K562 (cell line): ENCODE results near the gene DOCK8. TPM values are rescaled to one million over a fixed set of nuclear protein-coding genes. Genes with fewer than 3 reads are reported as not detected.

Source experiments
- BHLHE40 ChIP-seq: IDR thresholded peaks from 2 replicates; pipeline ENCODE4 v1.6.1; 2011; ENCODE audit warnings: low read length, improper control_type of control experiment
- CUX1 ChIP-seq: fragments of 200-800 bp; sonication (Bioruptor generic); IDR thresholded peaks from 2 replicates; pipeline ENCODE4 v1.6.1; 2016; ENCODE audit warnings: missing genetic modification characterization, missing compliant biosample characterization
- GTF2B ChIP-seq: IDR thresholded peaks from 2 replicates; pipeline ENCODE4 v1.6.1; 2011; ENCODE audit not compliant: insufficient read length; ENCODE audit errors: extremely low read depth
- polyA plus RNA-seq, 8 experiments: library from polyadenylated mRNA; depleted of rRNA in 4 of 8; stranded (reverse) in 5 of 8; unstranded in 3 of 8; fragments of >200 nt; fragmentation: Nextera tagmentation in 2 of 8; fragmentation: Illumina TruSeq in 1 of 8; extraction: Ambion mirVana in 2 of 8; extraction: Trizol in 1 of 8; gene quantifications; 2 replicates each; pipeline versions ENCODE4 v1.2.1 to v1.2.3, GENCODE V29; 2011 to 2014; ENCODE audit warnings: inconsistent platforms in 1 of 8, missing spikeins in 1 of 8
- total RNA-seq, 7 experiments: library from RNA; depleted of rRNA in 6 of 7; stranded (reverse); fragments of >200 nt in 6 of 7; fragmentation: Illumina TruSeq in 2 of 7; extraction: Trizol in 2 of 7; gene quantifications; 2 replicates each; pipeline versions ENCODE4 v1.2.1 to v1.2.3, GENCODE V29; 2011 to 2021; ENCODE audit warnings: low replicate concordance in 1 of 7
- TF ChIP-seq, protein P1 (sequence below), 3 experiments: fragments of 200-800 bp in 1 of 3; sonication (Bioruptor generic) in 1 of 3; sonication (generic) in 1 of 3; formaldehyde crosslinking in 1 of 3; IDR thresholded peaks; 2 replicates each; pipeline versions ENCODE4 v1.6.1 to v1.8.0; 2016 to 2022; ENCODE audit warnings: mild to moderate bottlenecking in 2 of 3, missing compliant biosample characterization in 2 of 3, missing genetic modification characterization in 2 of 3, missing genetic modification reagents in 1 of 3
- TF ChIP-seq, protein P2 (sequence below), 3 experiments: IDR thresholded peaks in 2 of 3; conservative IDR thresholded peaks in 1 of 3; 2 replicates each; pipeline ENCODE4 v1.5.1; 2011 to 2012; ENCODE audit warnings: low read length in 3 of 3, mild to moderate bottlenecking in 3 of 3, control low read depth in 2 of 3, improper control_type of control experiment in 1 of 3, inconsistent platforms in 1 of 3, low read depth in 1 of 3, mixed read lengths in 1 of 3, moderate library complexity in 1 of 3; ENCODE audit not compliant: insufficient read depth in 2 of 3

Gene DOCK8
- total and polyA plus RNA-seq, 9 of the 15 experiments (the other 6 are each of a cell fraction or from before 2014, with no cell fraction given): 14.4 to 53.8 (median 25.1) TPM

DNA sequence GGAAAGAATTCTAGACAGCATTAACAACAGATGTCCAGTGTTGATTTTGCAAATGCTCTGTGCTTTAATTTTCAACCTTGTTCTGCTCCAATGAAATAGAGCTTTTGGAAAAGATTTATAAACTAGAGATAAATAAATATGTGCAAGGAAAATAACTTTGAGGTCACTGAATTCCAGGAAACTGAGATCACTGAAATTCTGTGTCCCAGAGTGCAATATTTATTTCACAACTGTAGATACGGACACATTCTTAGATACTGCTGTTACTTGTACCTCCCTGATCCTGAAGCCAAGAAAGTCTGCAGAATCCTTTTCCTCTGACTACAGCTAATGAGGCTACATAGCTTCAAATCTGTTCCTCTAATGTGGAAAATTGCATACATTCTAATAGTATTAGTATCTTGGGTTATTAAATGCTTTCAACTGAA is 222.9 kb downstream of the DOCK8 start (continued):
- TF ChIP-seq, protein P1, sequence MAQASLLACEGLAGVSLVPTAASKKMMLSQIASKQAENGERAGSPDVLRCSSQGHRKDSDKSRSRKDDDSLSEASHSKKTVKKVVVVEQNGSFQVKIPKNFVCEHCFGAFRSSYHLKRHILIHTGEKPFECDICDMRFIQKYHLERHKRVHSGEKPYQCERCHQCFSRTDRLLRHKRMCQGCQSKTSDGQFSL (CRISPR knock-in tag; IDR thresholded peaks at IDR 0.05): no peak
- TF ChIP-seq, protein P1 (tag; IDR thresholded peaks at IDR 0.05): no peak
- TF ChIP-seq CUX1: no peak
- TF ChIP-seq GTF2B: no peak
- no peak for TF ChIP-seq BHLHE40
- TF ChIP-seq, protein P2, sequence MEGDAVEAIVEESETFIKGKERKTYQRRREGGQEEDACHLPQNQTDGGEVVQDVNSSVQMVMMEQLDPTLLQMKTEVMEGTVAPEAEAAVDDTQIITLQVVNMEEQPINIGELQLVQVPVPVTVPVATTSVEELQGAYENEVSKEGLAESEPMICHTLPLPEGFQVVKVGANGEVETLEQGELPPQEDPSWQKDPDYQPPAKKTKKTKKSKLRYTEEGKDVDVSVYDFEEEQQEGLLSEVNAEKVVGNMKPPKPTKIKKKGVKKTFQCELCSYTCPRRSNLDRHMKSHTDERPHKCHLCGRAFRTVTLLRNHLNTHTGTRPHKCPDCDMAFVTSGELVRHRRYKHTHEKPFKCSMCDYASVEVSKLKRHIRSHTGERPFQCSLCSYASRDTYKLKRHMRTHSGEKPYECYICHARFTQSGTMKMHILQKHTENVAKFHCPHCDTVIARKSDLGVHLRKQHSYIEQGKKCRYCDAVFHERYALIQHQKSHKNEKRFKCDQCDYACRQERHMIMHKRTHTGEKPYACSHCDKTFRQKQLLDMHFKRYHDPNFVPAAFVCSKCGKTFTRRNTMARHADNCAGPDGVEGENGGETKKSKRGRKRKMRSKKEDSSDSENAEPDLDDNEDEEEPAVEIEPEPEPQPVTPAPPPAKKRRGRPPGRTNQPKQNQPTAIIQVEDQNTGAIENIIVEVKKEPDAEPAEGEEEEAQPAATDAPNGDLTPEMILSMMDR (IDR thresholded peaks at IDR 0.05 in 2 of 3, conservative IDR thresholded peaks at IDR 0.05 in 1 of 3; ENCODE audit: insufficient read depth in 2 of 3, low read depth in 1 of 3, low read length in 3 of 3): no peak
